Activated T-helper 17 cell treated with anti-CD3 and anti-CD28 coated beads, Interleukin-2, amount 50 U/mL, for 72 hours (primary cell): ENCODE data around the gene MYO7A. TPM values are rescaled to one million over a fixed set of nuclear protein-coding genes. Genes with fewer than 3 reads are reported as not detected.

Experiments
- ATAC-seq: fragments of 150-1000 bp; cut with Tn5 transposase; replicated peaks from 2 replicates; pipeline ENCODE4 v1.10.0; 2021; ENCODE audit warnings: mild to moderate bottlenecking, moderate library complexity
- H3K27ac Mint-ChIP-seq: one replicate; pipeline ENCODE4 v1.8.0; 2022; ENCODE audit warnings: mixed read lengths
- H3K27me3 Mint-ChIP-seq: one replicate; pipeline ENCODE4 v1.8.0; 2022; ENCODE audit warnings: mixed read lengths
- H3K36me3 Mint-ChIP-seq: one replicate; pipeline ENCODE4 v1.8.0; 2022; ENCODE audit warnings: low read depth, mild to moderate bottlenecking, mixed read lengths
- H3K4me1 Mint-ChIP-seq: one replicate; pipeline ENCODE4 v1.8.0; 2022; ENCODE audit warnings: mixed read lengths
- H3K4me3 Mint-ChIP-seq: one replicate; pipeline ENCODE4 v1.8.0; 2022; ENCODE audit warnings: mild to moderate bottlenecking, mixed read lengths
- H3K9me3 Mint-ChIP-seq: one replicate; pipeline ENCODE4 v1.8.0; 2022; ENCODE audit warnings: mixed read lengths
- total RNA-seq, 2 donors: library from RNA; stranded (reverse); gene quantifications; one replicate each; pipeline ENCODE4 v1.2.3, GENCODE V29; 2022

MYO7A gene
- total RNA-seq, 2 donors from 2014 or later = 0.95 to 4.0 TPM

DNA sequence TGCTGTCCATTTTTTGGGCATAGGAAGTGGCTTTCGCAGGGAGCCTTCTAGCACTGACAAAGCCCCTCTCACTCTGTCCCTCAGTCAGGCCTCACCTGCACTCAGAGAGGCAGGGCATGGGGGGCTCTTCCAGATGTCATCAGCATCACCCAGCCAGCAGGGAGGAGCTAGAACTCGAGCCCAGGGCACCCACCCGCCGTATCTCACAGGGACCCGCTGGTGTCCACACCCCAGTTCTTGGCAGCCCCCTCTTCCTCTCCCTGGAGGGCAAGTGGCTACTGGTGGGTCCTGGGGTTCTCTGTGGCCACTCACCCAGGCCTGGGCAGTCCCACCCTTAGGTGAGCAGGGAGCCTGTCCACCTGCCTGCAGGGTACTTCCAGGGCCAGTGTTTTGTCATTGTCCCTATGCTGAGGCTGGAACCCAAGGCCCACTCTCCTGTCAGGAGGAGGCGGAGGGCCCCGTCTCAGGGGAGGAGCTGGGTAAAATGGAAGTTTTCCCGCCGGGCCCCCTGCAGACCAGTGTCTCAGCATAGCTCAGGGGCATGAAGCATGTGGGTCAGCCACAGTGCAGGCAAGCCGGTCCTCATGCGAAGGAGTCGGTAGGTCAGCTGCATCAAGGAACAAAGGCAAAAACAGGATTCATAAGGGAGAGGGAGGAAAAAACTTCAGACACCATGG is 21.8 kb downstream of the MYO7A start:
- Mint-ChIP-seq H3K27me3 (no peaks in the 10 kb centered on the region), H3K4me3 (no peak overlapping the region), H3K9me3 (no peaks in the 10 kb centered on the region), H3K4me1 (peaks cover 26% of the 10 kb centered on the region), H3K27ac (no peak overlapping the region), H3K36me3 (no peaks in the 10 kb centered on the region)
- ATAC-seq = no peak

- Mint-ChIP-seq H3K9me3 (no peaks in the 10 kb centered on the region), H3K4me1 (peaks cover 26% of the 10 kb centered on the region)
Measured at GRCh38 chr11:77150836-77151235, 22.8 kb downstream of the MYO7A start.

GRCh38 chr11:77151804-77152509 is 23.9 kb downstream of the MYO7A start:
- Mint-ChIP-seq H3K4me1 (peaks cover 26% of the 10 kb centered on the region), H3K36me3 (no peaks in the 10 kb centered on the region), H3K9me3 (no peaks in the 10 kb centered on the region), H3K4me3 (peak overlapping the region; percentile 65), H3K27me3 (no peaks in the 10 kb centered on the region), H3K27ac (peak overlapping the region; percentile 86)
- ATAC-seq = peak; percentile 89

More at GRCh38 chr11:77150836-77151235, 22.8 kb downstream of the MYO7A start:
- no peaks in the 10 kb centered on the region for H3K27me3 Mint-ChIP-seq
- no peaks in the 10 kb centered on the region for H3K36me3 Mint-ChIP-seq
- H3K27ac Mint-ChIP-seq = peak overlapping the region; percentile 86
- no peak for ATAC-seq
- no peak overlapping the region for H3K4me3 Mint-ChIP-seq

DNA sequence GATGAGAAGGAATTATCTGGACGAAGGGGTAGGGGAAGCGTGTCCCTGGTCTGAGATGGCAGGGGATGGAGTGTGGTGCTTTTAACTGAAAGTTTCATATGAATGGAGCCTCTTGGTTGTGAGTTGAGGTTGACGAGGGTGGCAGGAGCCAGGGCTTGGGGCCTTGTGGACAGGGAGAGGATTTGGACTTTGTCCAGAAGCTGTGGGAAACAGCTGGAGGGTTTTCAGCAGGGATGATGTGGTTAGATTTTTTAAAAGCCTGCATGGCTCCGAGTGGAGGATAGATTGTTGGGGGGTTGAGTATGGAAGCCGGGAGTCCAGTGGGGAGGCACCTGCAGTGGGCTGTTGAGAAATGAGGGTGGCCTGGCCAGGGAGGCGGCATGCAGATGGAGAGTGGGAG is 24.8 kb downstream of the MYO7A start:
- peak overlapping the region; percentile 65 for H3K4me3 Mint-ChIP-seq

GRCh38 chr11:77153276-77154185 is 25.5 kb downstream of the MYO7A start:
- Mint-ChIP-seq H3K27me3 (no peaks in the 10 kb centered on the region), H3K4me3 (peak overlapping the region; percentile 65), H3K4me1 (peaks cover 26% of the 10 kb centered on the region), H3K36me3 (no peaks in the 10 kb centered on the region), H3K9me3 (no peaks in the 10 kb centered on the region), H3K27ac (peak overlapping the region; percentile 86)
- no peak for ATAC-seq

More for the DNA sequence above, 24.8 kb downstream of the MYO7A start:
- no peak for ATAC-seq
- no peaks in the 10 kb centered on the region for H3K36me3 Mint-ChIP-seq
- H3K27ac Mint-ChIP-seq = peak overlapping the region; percentile 86
- no peaks in the 10 kb centered on the region for H3K9me3 Mint-ChIP-seq
- H3K4me1 Mint-ChIP-seq = peaks cover 26% of the 10 kb centered on the region
- no peaks in the 10 kb centered on the region for H3K27me3 Mint-ChIP-seq

DNA sequence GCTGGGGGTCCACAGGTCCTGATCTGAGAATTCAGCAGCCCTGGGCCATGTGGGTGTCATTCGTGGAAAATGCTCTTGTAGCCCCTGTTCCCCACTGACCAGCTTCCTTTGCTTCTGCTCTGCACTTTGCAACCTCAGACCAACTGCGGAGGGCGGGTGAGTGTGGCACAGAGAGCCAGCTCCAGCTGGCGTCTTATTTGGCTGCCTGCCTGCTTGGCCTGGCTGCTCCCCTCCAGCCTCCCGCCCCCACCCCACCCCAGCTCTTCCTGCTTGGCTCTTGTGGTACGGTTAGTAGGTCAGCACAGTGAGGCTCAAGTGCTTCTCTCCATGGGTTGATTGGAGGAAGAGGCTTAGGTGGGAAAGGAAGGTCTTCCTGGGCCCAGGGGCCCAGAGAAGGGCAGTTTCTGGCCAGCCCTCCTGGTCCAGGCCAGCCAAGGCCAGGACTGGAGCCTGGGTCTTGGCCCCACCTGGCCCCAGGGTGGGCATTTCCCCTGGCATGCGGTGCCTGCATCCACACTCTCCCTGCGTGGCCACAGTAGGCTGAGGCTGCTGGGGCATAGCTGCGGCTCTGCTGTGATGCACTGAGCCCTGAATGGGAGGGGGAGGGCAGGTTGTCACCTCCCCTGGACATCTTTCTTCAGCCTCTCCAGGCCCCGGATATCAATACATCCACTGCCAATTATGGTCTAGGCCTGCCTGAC is 26.5 kb downstream of the MYO7A start:
- peaks cover 26% of the 10 kb centered on the region for H3K4me1 Mint-ChIP-seq
- no peak overlapping the region for H3K27ac Mint-ChIP-seq
- peak overlapping the region; percentile 65 for H3K4me3 Mint-ChIP-seq
- no peak for ATAC-seq
- no peaks in the 10 kb centered on the region for H3K27me3 Mint-ChIP-seq
- H3K9me3 Mint-ChIP-seq = no peaks in the 10 kb centered on the region
- no peaks in the 10 kb centered on the region for H3K36me3 Mint-ChIP-seq

DNA sequence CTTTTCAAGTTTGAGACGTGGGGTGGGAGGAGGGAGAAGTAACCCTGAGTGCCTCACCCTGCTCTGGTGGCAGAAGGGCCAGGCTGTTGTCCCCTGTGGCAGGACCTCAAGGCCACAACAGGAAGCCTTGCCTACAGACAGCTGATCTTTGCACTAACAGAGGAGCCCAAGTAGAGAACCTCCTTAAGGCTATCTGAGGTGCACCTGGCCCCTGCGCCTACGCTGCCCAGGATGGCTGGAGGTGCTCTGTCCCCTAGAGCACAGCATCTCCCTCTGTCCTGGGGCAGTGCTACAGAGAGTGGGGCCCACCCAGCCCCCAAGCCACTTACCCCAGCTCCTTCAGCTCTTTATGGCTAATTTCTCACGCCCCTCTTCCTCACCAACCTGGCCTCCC is 27.0 kb downstream of the MYO7A start:
- Mint-ChIP-seq H3K4me3 (no peak overlapping the region), H3K27ac (no peak overlapping the region), H3K36me3 (no peaks in the 10 kb centered on the region), H3K27me3 (no peaks in the 10 kb centered on the region), H3K4me1 (peaks cover 26% of the 10 kb centered on the region), H3K9me3 (no peaks in the 10 kb centered on the region)
- peak; percentile 30 for ATAC-seq

DNA sequence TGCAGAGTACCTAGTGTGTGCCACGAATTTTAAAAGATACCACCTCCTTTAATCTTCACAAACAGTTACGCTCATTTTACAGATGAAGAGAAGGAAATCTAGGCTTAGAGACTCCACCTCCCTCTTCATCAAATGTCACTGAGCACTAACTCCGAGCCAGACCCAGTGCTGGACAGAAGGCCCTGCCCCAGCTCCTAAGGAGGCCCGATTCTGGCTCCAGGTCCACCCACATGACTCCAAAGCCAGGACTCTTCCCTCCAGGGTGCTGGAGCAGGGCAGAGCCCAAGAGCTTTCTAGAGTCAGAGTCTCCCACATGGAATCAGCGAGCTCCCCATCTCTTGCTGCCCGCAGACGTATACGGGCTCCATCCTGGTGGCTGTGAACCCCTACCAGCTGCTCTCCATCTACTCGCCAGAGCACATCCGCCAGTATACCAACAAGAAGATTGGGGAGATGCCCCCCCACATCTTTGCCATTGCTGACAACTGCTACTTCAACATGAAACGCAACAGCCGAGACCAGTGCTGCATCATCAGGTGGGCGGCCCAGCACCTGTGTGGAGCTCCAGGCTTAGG is 27.6 kb downstream of the MYO7A start:
- no peaks in the 10 kb centered on the region for H3K36me3 Mint-ChIP-seq
- no peak overlapping the region for H3K4me3 Mint-ChIP-seq
- H3K27me3 Mint-ChIP-seq = no peaks in the 10 kb centered on the region
- no peaks in the 10 kb centered on the region for H3K9me3 Mint-ChIP-seq
- peaks cover 26% of the 10 kb centered on the region for H3K4me1 Mint-ChIP-seq
- no peak overlapping the region for H3K27ac Mint-ChIP-seq
- no peak for ATAC-seq

GRCh38 chr11:77156396-77157195 is 28.6 kb downstream of the MYO7A start:
- ATAC-seq = no peak
- Mint-ChIP-seq H3K9me3 (no peaks in the 10 kb centered on the region), H3K27me3 (no peaks in the 10 kb centered on the region), H3K4me3 (no peak overlapping the region), H3K4me1 (peaks cover 23% of the 10 kb centered on the region), H3K27ac (no peak overlapping the region), H3K36me3 (no peaks in the 10 kb centered on the region)

- H3K4me1 Mint-ChIP-seq = peaks cover 8% of the 10 kb centered on the region
- H3K36me3 Mint-ChIP-seq = no peaks in the 10 kb centered on the region
- no peak for ATAC-seq
- H3K9me3 Mint-ChIP-seq = no peaks in the 10 kb centered on the region
- peak overlapping the region; percentile 53 for H3K27ac Mint-ChIP-seq
- H3K4me3 Mint-ChIP-seq = no peak overlapping the region
- no peaks in the 10 kb centered on the region for H3K27me3 Mint-ChIP-seq
Measured at GRCh38 chr11:77158041-77158695, 30.1 kb downstream of the MYO7A start.

DNA sequence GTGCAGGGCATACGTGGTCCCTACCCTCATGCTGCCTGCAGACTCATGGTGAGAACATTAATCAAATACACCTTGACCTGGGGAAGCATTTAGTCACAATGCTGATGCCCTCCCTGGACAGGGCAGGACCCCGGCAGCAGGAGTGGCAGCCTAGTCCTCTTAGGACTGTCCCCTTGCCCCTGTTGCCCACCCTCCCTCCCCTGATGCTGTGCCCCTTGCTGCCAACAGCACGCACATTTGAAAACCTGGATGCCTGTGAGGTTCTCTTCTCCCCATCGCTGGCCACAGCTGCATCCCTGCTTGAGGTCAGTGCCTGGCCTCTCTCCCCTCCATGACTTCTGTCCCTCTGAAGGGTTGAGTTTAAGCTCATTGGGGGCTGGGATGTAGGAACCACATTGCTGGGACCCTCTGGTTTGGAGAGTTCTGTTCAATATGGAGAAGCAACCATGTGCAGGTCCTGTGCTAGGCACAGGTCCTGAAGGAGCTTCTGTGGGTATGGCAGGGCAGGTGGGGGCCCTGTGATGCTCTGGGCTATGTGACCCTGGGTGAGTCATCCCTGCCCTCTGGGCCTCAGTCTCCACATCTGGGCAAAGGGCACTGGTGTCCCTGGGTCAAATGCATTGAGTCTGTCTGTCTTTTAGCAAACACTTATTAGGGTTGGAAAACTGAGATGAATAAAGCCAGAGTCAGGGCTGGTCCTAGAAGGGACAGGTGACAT is 31.3 kb downstream of the MYO7A start:
- no peak overlapping the region for H3K27ac Mint-ChIP-seq
- H3K4me1 Mint-ChIP-seq = no peaks in the 10 kb centered on the region
- H3K36me3 Mint-ChIP-seq = no peaks in the 10 kb centered on the region
- no peak for ATAC-seq
- H3K9me3 Mint-ChIP-seq = no peaks in the 10 kb centered on the region
- H3K4me3 Mint-ChIP-seq = no peak overlapping the region
- no peaks in the 10 kb centered on the region for H3K27me3 Mint-ChIP-seq

DNA sequence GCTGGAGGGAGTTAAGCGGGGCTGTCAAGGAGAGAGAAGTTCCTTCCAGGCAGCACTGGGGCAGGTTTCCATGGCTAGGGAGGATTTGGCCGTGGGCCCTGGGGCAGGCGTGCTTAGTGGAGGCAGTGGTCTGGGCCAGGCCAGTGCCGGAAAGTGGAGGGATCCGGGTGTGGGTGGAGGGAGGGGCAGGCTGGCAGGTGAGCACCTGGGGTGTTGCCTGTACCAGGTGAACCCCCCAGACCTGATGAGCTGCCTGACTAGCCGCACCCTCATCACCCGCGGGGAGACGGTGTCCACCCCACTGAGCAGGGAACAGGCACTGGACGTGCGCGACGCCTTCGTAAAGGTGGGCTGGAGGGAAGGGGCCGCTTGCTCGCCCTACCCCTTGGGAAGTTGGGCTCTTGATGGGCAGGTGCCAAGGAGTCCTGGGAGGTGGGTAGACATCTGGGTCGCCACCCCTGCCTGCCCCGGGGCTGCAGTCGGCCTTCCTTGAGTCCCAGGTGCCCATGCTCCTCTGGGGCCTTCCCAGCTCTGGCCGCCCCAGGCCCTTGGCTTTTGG is 32.0 kb downstream of the MYO7A start:
- Mint-ChIP-seq H3K27ac (no peak overlapping the region), H3K27me3 (no peaks in the 10 kb centered on the region), H3K36me3 (no peaks in the 10 kb centered on the region), H3K9me3 (no peaks in the 10 kb centered on the region), H3K4me3 (no peak overlapping the region), H3K4me1 (no peaks in the 10 kb centered on the region)
- ATAC-seq = no peak
